Body of pancreas (tissue), 4 donors: ENCODE data around the gene FAH.

Source experiments
- CTCF ChIP-seq, 7 experiments: fragments of 450-650 bp in 4 of 7; fragments of 200-600 bp in 3 of 7; sonication (generic) in 3 of 7; IDR thresholded peaks; one replicate each; pipeline ENCODE4 v1.5.1; 2016 to 2019; ENCODE audit warnings: antibody characterized with exemption in 7 of 7
- POLR2A ChIP-seq, 3 donors: fragments of 450-650 bp; IDR thresholded peaks; one replicate each; pipeline ENCODE4 v1.6.1; 2016; ENCODE audit warnings: antibody characterized with exemption in 3 of 3, mild to moderate bottlenecking in 2 of 3

- TF ChIP-seq CTCF (IDR thresholded peaks at IDR 0.05) (no peak), POLR2A (IDR thresholded peaks at IDR 0.05) (no peak)
These were observed 78.6 kb downstream of the FAH start for GRCh38 chr15:80231371-80231770.
